Keratinocyte (primary cell): Measurements from ENCODE around the gene NT5C3A.

Experiments used
- CTCF ChIP-seq, 3 experiments: IDR thresholded peaks in 1 of 3; conservative IDR thresholded peaks in 1 of 3; optimal IDR thresholded peaks in 1 of 3; 2 replicates in 2 of 3; 3 replicates in 1 of 3; pipeline versions ENCODE3 to v1.5.1; 2011; ENCODE audit warnings: low read length in 3 of 3, mild to moderate bottlenecking in 3 of 3, moderate library complexity in 2 of 3, control low read depth in 1 of 3, inconsistent platforms in 1 of 3; ENCODE audit not compliant: insufficient read depth in 2 of 3; ENCODE audit errors: extremely low read depth in 1 of 3
- EZH2 ChIP-seq: IDR thresholded peaks from one replicate; pipeline ENCODE4 v1.6.1; 2012; ENCODE audit warnings: inconsistent platforms, mild to moderate bottlenecking, low read length, moderate library complexity

GRCh38 chr7:33048257-33048656 lies 14.3 kb downstream of the NT5C3A start:
- TF ChIP-seq CTCF (optimal IDR thresholded peaks at IDR 0.05 in 1 of 3, IDR thresholded peaks at IDR 0.05 in 1 of 3, conservative IDR thresholded peaks at IDR 0.05 in 1 of 3; ENCODE audit: extremely low read depth in 1 of 3, insufficient read depth in 2 of 3, low read length in 3 of 3): no peak
- no peak for TF ChIP-seq EZH2
